ENCODE measurements around the gene SCAF4.
"Not testable (repeated sequence)": the region's sequence is repeated elsewhere in the genome, so short reads cannot be mapped to it uniquely, and the experiment has no call there.

The SCAF4 gene

DNA sequence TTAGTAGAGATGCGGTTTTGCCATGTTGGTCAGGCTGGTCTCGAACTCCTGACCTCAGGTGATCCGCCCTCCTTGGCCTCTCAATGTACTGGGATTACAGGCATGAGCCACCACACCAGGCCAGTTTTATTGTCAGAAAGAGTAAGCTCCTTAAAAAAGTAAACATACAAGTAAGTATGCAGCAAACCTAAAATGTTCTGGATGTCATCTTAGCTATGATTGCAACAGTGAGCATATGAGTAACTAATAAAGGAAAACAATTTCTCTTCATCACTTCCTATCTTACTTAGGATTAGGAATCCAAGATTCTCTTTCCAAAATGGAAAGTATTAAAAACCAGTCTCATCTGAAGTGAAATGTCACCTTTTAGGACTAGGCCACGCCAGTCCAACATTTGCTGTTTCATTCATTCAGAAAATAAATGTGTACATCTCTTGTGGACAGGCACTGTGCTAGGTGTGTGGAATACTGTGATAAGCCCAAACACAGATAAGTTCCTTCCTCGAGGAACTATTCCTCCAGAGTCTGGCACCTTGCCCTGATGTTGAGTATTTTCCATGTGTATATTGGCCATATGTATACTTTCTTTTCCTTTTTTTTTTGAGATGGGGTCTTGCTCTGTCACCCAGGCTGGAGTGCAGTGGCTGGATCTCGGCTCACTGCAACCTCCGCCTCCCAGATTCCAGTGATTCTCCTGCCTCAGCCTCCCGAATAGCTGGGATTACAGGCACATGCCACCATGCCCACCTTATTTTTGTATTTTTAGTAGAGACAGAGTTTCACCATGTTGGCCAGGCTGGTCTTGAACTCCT is 5.9 kb upstream of the SCAF4 start:
- DNase-seq (ENCODE audit: extremely low read depth in 1 of 2, low read depth in 1 of 2), result not testable (repeated sequence)

DNA sequence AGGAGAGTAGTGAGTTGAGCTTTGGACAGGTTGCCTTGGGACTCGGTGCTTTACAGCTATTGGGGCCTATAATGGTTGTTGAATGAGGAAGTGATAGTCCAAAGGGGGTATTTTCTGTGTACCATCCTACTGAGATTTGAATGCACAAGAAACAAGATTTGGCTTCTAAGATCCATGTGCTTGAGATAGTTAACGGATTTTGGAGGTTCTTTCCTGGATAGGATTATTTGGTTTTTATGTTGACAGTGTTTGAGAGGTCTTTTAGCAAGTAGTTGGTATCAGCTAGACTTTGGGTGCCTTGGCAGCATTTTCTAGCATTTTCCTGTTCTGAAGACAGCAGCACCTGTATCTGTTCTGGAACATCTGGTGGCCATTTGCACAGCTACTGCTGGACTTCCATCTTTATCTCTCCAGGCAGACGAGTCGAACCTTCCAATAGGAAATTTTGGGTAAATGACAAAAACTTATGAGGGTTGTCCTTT is 3.6 kb upstream of the SCAF4 start:
- DNase-seq (ENCODE audit: extremely low read depth in 1 of 2, low read depth in 1 of 2), result no peak

DNA sequence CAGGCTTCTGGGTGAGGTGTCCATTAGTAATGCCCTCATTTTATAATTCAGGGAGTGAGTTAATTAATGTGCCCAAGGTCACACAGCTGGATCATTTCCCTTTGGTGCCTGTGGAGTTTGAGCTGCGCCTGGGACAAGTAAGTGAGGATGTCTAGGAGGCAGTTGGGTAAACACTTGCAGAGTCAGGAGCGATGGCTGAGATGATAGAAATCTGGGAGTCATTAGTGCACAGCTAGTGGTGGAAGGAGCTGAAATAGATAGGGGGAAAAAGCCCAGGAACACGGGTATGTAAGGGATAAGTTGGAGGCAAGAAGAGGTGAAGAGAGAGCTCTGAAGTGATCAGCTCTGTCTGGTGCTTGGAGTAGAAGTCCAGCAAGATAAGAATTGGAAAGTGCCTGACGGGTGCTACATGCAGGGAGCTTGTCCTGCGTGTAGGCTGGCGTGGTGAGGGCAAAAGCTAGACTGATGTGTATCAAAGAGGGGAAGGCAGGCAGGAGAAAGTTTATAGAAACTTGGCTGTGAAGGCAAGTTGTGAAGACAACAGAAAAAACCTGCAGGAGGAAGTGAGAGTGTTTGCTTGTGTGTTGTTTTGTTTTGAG is 1.7 kb upstream of the SCAF4 start:
- DNase-seq (ENCODE audit: extremely low read depth in 1 of 2, low read depth in 1 of 2), result no peak

DNA sequence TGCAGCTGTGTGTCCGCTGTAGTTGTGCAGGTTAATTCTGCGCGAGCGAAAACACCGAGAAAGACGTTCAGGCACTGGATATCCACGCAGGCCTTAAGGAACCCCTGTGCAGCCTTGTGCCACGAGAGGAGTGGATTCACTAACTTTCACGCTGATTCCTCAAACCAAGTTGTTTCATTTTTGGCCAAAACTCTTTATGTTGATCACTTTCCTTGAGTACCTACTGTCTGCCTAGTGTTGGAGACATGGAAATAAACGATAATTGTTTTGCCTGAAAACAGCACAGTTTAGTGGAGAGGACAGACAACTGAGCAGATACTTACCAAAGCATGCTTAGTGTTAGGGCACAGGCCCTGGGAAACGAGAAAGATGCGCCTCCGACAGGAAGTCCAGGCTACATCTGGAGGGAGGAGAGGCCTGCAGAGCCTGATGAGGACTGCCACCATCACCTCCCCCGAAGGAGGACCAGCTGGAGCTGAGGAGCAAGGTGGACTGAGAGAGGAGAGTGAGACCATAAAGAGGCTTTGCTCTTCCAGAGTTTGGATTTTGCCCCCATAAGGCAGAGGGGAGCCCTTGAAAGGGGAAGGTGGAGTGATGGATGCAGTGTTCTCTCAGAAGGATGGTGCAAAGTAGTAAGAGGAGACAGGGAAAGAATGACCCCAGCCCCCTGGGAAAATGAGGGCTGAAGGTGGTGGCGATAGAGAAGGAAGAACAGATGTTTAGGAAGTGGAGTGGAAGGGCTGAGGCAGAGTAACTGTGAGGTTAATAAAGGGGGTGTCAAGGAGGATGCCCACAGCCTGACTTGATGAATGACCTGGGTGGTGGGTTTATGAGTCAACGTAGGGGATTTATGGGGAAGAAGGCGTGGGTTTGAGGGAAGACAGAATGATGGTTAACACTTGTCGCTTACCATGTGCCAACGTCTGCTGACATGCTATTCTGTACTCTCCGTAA is 956 bp upstream of the SCAF4 start:
- DNase-seq (ENCODE audit: extremely low read depth in 1 of 2, low read depth in 1 of 2), result no peak

DNA sequence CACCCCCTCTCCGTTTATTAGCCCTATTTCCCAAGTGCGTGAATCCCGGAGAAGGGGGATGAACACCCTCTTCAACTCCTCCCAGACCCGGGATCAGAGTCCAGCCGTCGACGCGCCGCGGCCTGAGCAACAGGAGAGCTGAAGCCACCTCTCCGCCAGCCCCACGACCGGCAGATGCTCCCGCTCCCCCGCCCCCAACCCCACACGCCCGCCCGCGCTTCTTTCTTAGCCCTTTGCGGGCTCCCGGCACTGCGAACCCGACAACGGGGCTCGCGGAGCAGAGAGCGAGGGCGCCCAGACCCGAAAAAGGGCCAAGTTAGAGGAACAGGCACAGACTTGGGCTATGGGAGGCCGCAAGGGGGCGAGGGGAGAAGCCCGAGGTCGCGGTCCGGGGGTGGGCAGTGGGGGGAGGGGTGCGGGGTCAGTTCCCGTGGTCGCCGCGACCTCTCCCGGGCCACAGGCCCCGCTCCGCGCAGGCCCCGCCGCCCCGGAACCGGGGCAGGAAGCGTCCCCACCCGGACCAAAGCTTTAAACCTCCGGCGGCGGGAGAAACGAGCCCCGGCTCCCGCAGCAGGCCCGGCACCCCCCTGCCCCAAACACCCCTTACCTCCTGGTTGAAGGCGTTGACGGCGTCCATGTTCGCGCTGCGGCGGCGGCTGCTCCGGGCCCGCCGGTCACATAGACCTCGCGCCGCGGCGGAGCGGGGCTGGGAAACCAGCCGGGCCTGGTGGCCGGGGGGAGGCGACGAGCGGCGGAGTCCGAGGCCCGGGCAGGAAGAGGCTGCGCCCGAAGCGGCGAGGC is 662 bp downstream of the SCAF4 start:
- peak in 1 of 2 donors; percentile 18 for DNase-seq (ENCODE audit: extremely low read depth in 1 of 2, low read depth in 1 of 2)

DNA sequence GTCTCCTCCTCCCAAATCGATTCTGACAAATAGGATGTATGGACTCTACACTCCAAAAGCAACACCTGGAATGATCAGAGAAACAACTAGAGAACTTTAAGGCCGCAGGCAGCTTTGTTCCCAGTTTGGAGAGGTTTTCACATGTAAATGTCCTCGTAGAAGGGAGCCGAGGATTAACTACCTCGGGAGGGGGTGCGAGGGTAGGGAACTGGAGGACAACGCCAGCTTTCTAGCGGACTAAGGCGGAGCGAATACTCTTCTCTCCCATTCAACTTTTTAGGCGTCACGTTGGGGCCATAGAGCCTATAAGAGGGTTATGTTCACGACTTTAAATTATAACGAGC is 1.2 kb downstream of the SCAF4 start:
- no peak for DNase-seq (ENCODE audit: extremely low read depth in 1 of 2, low read depth in 1 of 2)

DNA sequence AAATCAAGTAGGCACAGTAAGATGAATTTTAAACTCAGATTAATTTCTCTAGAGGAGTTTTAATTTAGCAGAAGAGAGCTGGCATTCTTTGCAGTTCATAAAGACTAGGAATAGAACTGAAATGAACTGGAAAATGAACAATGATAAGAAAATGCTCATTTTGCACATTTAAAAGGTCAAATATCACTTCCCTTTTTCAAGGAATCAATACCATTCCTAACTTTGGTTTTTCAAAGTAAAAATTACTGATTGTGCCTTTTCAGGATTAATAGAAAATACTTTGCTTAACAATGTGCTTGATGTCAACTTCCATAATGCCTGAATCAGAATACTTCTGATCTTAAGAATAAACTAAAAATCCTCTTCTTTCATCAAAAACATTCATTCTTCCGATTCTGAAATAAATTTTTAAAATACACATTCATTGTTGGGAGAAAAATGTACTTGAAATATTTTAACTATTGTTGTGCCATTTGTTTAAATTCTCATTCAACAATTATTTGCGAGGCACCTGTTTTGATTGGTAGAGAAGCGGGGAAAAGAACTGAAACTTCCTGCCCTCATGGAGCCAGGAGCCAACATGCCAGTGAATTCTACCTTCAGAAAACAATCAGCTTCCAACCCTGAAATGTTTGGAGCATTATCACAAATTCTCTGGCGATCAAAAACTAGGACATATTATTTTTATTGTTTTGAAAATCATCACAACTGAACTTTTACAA is 2.1 kb downstream of the SCAF4 start:
- no peak for DNase-seq (ENCODE audit: extremely low read depth in 1 of 2, low read depth in 1 of 2)

DNA sequence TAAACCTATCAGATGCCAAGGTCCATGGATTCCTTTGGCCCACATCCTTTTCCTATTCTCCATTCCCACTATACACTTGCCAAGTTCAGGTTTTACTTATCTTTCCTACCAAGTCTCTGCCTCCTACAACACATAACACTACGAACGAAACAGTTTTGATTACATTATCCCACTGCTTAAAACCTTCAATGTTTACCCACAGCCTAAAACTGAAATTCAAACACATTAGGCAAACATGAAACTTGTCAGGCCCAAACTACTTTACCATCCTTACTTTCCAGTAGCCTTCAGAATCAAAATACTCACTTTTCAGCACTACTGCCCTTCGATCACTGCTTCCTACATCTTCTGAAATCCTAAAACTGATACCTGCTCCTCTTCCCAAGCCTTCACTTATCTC is 3.0 kb downstream of the SCAF4 start:
- no peak for DNase-seq (ENCODE audit: extremely low read depth in 1 of 2, low read depth in 1 of 2)

DNA sequence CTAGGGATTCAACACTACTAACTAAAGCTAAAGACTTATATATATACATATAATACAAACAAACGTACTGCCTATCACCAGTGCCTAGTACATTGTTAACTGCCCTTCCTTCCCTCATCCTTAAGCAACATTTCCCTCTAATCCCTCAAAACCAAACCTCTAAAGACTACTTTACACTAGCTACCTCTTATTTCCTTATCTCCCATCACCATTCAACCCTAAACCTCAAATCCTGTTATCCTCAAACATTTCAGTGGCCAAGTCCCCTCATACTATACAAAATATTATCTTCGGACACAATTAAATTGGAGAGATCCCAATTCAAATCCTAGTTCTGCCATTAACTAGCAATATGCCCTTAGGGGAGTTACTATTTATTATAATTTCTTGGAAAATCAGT is 3.7 kb downstream of the SCAF4 start:
- no peak for DNase-seq (ENCODE audit: extremely low read depth in 1 of 2, low read depth in 1 of 2)

DNA sequence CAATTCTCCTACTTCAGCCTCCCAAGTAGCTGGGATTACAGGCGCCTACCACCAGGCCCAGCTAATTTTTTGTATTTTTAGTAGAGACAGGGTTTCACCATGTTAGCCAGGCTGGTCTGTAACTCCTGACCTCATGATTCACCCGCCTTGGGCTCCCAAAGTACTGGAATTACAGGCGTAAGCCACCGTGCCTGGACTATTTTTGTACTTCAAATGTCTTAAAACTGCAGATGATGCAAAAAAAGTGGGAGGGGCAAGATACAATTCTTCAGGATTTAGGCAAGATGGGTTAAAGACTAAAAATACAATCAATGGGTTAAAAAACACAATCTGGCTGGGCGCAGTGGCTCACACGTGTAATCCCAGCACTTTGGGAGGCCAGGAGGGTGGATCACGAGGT is 4.7 kb downstream of the SCAF4 start:
- DNase-seq (ENCODE audit: extremely low read depth in 1 of 2, low read depth in 1 of 2), result no peak

DNA sequence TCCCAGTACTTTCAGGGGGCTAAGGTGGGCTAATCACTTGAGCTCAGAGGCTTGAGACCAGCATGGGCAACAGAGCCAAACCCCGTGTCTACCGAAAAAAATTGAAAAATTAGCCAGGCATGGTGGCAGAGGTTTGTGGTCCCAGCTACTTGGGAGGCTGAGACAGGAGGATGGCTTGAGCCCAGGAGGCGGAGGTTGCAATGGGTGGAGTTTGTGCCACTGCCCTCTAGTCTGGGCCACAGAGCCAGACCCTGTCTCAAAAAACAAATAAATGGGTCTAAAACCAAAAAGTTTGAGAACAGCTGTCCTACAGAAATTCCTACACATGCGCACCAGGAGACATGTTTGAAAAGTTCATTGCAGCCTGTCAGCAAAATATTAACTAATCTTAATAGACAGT is 5.5 kb downstream of the SCAF4 start:
- DNase-seq (ENCODE audit: extremely low read depth in 1 of 2, low read depth in 1 of 2), result no peak

DNA sequence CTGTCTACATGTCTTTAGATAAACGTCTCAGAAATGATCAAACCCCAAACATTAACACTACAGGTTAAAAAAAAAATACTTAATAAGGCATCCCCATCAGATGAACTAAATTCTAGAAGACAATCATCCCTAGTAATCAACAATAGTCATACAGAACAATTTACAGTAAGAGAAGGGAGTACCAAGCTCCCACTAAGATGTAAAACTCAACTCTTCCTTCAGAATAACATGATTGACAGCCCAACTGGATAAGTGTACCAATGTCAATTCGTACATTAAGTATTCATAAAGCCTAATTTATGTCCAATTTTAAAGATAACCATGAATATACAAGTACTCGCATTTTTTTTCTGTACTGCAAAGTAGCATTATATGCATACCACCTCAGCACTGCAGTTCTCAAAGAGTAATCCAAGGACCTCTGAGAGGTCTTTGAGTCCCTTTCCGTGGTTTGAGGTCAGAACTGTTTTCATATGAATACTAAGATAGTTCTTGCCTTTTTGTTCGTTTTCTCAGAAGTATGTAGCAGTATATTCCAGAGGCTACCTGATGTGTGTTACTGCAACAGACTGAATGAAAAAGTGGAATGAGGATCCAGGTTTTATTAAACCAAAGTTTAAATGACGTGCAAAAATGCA is 6.6 kb downstream of the SCAF4 start:
- no peak for DNase-seq (ENCODE audit: extremely low read depth in 1 of 2, low read depth in 1 of 2)

DNA sequence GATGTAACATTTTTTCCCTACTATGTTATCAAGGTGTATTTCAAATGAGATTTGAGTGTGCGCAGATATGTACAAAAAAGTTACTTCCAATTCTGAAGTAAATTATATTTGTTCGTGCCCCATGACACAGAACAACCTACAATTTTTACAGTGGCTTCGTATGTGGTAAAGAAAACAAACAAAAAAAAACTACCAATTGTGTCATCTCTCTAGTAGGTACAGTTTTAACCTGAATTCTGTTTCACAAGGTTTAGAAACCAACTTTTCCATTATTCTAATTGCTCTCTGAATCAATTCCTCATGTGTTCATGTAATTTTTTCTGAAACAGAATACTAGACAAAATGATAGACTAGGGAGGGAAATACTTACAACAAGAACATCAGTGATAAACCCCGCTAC is 7.4 kb downstream of the SCAF4 start:
- DNase-seq (ENCODE audit: extremely low read depth in 1 of 2, low read depth in 1 of 2), result no peak

DNA sequence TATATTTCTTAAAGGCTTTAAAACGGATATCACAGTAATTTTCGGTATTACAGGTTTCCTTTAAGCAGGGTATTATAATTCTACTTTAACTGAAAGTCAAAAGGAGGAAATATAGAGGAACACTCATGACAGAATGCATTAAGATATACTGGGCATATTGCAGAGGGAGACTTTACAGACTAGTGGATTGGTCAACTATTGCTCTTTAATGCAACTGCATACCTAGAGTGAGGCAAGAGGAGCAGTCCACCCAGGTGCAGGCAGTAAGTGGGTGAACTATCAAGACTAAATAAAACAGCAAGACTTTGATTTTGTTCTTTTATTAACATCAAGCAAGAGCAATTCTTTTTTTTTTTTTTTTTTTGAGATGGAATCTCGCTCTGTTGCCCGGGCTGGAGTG is 10.5 kb downstream of the SCAF4 start:
- no peak for DNase-seq (ENCODE audit: extremely low read depth in 1 of 2, low read depth in 1 of 2)

DNA sequence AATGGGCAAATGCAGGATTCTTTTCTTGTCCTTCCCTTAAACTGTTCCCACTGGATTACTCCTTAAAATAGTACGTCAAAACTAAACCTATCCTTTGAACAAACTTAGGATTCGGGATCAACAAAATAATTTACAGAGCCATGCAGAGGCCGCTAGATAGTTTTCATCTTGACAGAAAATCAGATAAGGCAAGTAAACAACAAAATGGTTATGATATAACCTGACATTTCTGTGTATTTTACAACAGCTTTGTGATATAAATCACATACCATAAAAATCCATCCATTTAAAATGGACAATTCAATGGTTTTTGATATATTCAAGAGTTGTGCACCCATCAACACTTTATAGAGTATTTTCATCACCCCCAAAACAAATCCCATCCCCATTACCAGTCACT is 11.2 kb downstream of the SCAF4 start:
- DNase-seq (ENCODE audit: extremely low read depth in 1 of 2, low read depth in 1 of 2), result no peak

DNA sequence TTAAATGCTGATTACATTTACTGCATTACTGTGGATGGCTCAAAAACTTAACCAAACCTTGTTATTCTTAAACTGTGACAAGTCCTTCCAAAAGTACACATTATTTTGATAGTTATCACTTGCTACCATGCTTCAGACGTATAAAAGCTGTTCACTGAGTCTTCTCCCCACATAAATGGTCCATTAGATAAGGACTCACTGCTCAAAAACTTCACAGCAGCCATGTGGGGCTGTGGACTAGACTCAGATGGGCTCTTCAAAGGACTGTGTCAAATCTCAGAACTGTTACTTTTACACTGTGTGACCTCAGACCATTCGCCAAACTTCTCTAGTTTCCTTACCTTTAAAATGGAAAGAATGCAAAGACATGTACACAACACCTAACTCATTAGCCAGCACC is 11.6 kb downstream of the SCAF4 start:
- no peak for DNase-seq (ENCODE audit: extremely low read depth in 1 of 2, low read depth in 1 of 2)

DNA sequence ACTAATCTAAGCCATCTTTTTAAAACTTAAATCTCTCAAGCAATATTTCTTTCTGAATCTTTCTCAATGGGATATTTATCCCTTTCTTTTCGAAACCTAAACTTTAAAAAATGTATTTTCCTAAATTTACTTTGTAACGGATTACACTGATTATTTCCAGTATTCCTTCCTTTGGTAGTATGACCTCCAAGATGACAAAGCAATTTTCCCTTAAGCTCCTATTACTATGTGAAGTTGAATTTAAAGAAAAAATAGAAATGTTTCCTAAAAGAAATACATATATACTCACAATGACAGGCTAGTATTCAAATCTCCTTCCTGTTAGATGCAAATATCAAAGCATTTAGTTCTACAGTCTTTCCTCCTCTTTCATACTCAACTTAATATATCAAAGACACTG is 15.8 kb downstream of the SCAF4 start:
- no peak for DNase-seq (ENCODE audit: extremely low read depth in 1 of 2, low read depth in 1 of 2)

DNA sequence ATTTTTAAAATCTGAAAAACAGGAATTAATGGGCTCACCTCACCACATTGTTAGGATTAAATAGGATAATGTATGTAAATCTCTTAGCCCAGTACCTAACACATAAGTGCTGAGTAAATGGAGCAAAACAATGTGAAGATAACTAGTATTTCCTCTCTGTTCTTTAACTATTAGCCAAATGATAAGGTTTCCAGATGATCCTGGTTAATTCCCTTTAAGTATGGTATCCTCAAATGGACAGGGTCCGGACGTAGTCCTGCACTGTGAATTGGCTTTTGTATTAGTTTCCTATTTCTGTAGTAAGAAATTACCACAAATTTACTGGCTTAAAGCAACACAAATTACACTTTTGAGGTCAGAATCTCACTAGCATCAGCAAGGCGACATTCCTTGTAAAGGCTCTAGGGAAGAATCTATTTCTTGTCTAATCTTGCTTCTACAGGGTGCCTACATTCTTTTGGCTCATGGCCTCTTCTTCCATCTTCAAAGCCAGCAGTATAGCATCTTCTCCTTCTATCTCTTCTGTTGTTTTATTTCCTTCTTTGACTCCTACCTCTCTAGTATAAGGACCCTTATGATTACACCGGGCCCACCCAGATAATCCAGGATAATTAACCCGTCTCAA is 17.1 kb downstream of the SCAF4 start:
- no peak for DNase-seq (ENCODE audit: extremely low read depth in 1 of 2, low read depth in 1 of 2)

Data from stimulated activated CD8-positive, alpha-beta memory T cell treated with anti-CD3 and anti-CD28 coated beads, Interleukin-7, amount 100 ng/mL, for 48 hours (primary cell).